GM19468 (cell line): ENCODE results near the gene FMN1.
"Not testable (repeated sequence)": the region's sequence is repeated elsewhere in the genome, so short reads cannot be mapped to it uniquely, and the experiment has no call there.

Source experiments
- ATAC-seq: cut with Tn5 transposase; IDR thresholded peaks from one replicate; pipeline ENCODE4 v1.9.1; 2021; ENCODE audit warnings: mild to moderate bottlenecking, moderate library complexity, moderate number of reproducible peaks; ENCODE audit not compliant: unreplicated experiment; ENCODE audit errors: extremely low read depth

Gene FMN1

DNA sequence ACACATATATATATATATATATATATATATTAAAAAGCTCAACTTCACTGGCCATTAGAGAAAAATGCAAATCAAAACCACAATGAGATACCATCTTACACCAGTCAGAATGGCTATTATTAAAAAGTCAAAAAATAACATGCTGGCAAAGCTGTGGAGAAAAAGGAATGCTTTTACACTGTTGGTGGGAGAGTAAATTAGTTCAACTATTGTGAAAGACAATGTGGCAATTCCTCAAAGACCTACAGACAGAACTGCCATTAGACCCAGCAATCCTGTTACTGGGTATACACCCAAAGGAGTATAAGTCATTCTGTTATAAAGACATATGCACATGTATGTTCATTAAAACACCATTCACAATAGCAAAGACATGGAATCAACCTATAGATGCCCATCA, 244.5 kb downstream of the FMN1 start:
- not testable (repeated sequence) for ATAC-seq

DNA sequence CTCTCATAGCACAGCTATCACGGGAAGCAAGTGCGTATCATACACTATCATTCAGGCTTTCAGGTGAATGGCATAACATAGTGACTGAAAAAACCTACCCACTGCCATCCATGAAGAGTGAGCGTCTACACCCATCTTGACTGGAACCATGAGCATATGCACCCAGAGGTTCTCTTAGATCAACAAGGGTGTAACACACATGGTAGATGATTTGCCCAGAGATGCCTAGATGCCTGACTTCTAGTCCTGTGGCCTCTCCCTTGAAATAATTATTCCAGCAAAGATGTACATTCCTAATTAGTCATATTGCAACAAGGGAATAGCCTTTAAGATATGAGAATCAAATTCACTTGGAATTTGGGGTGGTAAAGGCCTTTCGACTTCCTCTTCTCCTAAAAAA, 248.3 kb downstream of the FMN1 start:
- ATAC-seq: no peak

DNA sequence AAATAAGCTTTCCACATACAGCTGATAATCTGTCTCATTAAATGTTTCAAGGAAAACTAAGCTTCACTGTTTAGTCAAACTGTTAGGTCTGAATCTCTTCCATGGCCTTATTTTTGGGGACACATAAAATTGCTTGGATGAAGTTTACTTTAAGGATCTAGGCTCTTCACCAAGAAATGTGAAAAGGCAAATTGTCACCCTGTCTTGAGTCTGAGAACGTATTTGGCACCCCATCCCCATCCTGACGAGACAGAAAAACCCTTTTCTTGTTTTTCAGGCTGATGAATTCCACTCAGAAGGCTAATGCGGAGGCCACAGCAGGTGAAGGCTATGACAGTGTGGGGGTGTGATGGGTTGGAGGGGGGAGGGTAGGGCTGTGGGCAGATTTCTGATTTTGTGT, 250.1 kb downstream of the FMN1 start:
- ATAC-seq: no peak

DNA sequence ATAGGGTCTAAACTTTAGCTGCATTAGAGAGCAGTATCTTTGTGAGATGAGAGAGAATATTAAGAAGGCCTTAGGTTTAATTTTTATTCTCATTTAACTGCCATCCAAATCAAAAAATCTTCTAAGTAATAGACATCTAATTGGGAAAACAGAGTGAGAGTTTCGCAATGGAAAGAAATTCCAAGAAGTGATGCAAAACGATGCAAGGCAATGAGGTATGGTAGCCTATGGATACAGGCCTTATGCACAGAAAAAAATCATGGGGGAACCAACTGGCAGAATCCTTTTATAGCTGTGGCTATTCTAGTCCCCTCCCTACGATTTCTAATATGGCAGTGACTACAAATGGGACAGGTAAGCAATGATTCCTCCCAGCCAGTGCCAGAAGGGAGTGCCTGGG, 250.8 kb downstream of the FMN1 start:
- ATAC-seq: no peak

DNA sequence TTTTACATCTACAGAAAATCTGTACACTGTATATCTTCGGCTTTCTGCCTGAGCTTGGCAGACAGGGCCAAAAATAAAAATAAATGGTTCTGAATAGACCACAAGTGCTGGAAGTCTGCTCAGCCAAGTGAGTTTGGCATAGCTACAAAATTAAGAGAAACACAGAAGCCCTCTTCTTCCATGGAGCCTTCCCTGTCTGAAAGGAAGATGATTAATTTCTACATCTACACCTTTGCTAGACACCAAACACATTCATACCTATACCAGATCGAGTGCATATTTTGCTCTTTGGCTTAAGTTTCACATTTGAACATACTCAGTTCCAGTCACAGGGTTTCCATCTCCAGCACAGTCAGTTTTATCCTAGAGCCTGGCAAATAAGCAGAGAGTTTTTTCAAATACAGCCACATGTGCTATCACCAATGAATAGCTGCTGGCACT, 252.1 kb downstream of the FMN1 start:
- ATAC-seq: no peak

DNA sequence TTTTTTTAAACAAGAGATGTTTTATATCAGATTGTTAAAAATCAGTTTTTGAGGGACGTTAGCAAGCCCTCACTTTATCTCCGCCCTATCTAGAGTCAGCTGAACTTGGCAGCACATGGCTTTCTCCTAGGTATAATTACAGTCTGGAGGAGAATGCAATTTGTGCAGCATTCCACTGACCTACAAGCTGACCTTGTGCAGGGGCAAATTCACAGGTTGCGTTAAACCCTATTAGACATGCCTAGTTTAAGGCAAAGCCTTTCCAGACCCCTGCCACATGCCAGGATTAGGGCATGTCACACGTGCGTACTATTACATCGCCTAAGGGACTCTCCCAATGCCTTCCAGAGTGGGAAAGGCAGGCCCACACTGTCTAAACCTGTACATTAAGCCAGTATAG, 252.7 kb downstream of the FMN1 start:
- ATAC-seq: no peak

DNA sequence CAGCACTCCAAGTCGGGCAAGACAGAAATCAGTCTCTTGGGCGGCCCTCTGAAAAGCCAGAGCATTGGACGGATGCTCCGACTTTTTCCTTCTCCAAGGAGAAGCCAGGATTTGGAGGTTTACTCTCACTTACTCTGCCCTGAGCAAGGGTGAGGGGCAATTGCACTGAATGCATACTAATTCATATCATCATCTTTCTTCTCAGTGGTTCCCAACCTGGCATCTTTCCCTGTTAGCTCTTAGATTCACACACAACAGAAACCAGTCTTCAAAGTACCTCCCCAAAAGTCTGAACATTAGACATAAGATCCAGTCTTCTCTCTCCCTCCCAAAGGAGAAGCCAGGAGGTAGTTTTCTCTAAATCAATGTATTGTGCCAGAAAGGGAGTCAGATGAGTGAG, 257.5 kb downstream of the FMN1 start:
- ATAC-seq: no peak

DNA sequence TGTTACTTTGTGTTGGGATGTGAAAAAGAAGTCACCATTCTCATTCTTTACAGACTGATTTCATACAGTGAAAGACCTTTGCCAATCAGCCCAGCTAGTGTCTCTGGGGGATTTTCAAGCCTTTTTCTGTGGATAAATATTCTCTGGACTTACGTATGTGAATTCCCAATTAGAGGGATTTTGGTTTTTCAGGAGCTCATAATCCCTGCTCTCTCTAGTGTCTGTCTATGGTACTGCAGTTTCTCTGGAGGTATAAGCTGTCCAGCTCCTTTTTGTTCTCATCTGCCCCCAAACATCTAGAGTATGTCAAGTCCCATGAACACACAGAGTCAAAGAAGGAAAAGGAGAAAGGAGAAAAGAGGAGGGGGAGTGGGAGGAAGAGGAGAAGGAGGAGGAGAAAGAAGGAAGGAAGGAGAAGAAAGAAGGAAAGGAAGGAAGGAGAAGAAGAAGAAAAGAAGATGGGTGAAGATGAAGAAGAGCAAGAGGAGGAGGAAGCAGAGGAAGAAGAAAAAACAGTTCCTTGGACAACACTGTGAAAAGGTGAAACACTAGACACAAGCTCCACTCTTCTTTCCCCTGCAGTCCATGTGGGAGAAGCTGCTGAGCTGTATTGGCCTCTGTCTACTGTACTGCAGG, 258.1 kb downstream of the FMN1 start:
- ATAC-seq: no peak

DNA sequence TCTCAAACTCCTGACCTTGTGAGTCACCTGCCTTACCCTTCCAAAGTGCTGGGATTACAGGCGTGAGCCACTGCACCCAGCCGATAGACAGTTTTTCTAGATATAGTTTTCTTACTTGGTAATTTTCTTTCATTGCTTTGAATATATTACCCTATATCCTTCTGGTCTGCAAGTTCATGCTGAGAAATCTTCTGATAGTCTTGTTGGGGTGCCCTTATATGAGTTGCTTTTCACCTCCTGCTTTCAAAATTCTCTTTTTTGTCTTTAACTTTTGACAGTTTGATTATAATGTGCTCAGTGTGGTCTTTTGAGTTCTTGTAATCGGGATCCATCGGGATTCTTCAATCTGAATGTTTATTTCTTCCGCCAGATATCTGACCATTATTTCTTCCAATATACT, 259.4 kb downstream of the FMN1 start:
- ATAC-seq: no peak

DNA sequence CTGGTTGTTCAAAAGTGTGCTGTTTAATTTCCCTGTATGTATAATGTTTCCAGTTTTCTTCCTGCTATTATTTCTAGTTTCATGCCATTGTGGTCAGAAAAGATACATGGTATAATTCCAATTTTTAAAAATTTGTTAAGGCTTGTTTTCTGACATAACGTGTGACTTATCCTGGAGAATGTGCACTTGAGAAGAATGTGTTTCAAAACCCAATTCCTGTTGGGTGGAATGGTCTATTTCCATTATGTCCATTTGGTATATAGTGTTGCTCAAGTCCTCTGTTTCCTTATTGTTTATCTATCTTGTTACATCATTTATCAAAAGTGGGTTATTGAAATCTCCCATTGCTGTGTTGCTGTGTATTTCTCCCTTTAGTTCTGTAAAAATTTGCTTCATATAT, 261.3 kb downstream of the FMN1 start:
- ATAC-seq: no peak

DNA sequence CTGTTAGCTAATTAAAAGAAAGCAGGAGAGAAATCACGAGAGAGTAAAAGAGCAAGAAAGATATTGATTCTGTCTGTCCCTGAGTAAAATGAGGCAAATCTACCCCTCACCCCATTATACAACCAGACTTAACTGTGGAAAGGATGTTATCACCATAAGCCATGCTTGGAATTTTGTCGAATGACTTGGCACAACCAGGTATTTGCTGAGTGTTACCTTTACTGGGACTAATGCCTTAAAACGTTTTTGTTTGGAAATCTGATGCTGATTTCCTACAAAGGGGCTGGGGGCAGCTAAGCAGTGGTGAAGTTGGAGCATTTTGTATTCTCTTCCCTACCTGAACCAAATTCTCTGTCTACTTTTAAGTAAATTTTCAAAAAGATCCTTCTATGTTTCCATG, 265.6 kb downstream of the FMN1 start:
- no peak for ATAC-seq

DNA sequence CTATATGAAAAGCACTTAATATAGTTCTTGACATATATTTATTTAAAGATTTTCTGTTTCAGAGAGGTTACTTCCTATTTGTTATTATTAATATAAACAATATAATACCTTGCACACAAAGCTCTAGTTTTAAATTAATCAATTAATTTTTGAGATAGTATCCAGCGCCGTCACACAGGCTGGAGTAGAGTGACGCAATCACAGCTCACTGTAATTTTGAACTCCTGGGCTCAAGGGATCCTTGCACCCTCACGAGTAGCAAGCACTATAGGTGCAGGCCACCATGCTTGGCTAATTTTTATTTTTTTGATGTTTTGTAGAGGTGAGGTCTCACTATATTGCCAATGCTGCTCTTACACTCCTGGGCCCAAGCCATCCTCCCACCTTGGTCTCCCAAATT, 267.4 kb downstream of the FMN1 start:
- ATAC-seq: no peak

DNA sequence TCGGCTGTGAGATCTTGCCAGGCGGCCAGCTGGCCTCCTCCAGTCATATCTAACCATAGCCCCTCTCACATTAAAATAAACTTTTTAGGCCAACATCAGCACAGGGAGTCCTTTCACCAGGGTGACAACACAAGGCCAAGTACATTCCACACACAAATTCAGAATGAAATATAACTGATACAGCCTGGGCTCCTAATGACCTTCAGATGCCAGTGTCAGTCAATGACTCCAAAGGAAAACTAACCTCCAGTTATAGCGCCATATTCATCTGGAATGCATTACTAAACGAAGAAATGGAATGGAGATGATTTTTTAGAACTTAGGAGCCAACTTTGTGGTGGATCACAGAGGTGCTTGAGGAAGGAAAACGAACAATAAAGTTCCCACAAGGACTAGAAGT, 271.3 kb downstream of the FMN1 start:
- no peak for ATAC-seq

DNA sequence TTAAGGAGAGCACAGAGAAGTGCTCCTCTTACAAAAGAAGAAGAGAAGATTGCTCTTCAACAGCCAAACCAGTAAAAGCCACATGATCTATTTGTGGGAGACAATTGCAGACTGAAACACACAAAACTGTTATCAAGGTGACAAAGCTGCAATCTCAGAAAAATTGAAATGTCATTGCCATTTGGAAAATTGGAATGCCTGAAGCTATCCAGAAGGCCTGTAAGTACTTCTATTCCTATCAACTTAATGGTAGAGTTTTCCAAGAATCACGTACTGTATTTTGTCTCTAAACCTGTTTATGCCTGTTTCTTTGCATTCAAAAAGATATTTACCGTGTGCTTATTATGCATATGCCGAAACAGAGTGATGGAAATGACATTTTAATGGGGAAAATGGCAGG, 272.0 kb downstream of the FMN1 start:
- no peak for ATAC-seq

DNA sequence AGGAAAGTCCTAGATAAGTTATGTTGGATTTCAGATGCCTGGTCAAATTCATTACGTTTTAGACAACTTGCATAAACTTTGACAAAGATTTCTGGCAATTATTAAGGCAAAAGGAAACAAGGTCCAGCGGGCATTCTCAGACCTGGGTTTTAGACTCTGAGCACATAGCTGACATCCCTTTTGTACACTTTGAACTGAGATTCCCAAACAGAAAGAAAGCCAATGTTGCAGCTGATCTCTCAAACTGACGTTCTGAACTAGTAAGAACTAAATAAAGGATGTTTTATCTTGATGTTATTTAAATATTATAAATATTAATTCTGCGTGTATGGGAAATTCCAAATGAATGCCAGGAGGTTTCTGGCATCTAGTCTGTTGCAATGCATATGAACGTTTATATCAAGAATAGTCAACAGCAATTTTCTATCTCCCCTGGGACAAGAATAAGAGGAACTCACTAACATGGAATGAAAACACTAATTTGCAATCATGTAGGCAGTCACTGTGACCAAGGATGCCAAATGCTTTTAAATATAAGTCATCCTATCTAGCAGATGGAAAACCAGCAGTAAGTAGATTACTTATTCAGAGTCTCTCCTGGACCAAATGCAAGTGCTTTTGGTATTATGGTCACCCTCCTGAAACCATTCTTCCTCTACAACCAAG, 274.6 kb downstream of the FMN1 start:
- no peak for ATAC-seq

DNA sequence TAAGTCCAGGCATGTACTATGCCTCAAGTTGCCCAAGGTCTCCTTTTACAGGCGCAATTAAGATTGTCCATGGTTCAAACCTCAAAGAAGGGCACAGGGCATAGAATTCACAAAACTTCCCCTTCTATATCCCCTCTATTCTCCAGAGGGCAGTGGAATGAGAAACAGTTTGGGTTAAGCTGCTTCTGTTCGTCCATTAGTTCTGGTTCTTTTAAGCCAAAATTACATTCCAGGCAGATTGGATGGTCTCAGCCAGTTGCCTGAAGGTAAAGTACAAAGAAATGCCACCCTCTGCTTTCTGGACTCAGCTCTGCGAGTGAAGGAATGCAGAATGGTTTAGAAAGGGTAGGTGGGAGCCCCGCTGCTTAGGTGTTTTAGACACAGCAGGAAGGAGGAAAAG, 276.0 kb downstream of the FMN1 start:
- ATAC-seq: no peak

DNA sequence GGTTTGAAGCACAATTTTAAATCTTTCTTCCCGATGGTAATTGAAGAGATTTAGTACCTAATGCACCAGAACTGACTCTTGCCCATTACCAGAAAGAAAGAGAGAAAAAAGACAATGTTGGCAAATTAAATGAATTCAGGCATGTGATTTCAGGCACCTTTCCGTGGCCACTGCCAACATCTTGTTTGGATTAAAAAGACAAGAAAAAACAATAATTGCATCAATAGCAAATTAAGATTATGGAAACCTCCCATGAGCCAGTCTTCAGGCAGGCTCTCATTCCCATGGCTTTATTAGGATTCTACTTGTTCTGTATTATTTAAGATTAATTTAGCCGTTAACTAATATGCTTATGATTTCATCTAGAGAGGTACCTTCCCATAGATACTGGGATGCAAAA, 283.7 kb downstream of the FMN1 start:
- no peak for ATAC-seq

DNA sequence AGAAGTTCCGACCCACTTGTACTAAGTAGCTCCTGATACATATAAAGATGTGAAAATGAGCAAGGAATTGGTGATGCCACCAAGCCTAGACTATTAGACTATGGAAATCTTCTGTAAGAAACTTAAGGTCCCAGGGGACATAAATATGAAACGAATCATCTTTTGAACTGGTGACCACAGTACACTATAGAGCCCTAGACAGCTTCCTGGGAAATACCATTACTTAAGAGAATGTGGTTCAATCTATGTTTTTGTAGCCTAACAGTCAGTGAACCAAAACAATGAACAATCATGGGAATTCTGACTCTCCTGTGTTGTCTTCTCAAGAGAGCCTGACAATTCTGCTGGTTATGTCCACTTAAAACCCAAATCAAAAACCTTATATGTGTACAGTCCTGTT, 285.1 kb downstream of the FMN1 start:
- no peak for ATAC-seq

DNA sequence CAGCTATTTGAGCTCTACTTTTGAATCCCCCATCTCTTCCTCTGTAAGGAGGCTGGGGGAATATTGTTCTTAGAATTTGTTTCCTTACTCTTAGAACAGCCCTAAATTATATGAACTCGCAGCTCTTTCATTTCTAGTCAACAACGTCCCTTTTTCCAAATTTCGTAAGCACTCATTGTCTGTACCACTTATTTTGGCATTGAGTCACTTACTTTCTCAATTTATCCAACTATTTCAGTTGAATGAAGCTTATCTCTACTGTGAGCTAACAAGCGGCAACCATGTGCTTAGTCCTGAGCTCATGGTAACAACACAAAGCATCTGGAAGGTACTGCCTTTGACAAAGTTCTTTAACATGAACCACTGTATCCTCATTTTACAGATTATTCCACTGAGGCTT, 285.6 kb downstream of the FMN1 start:
- no peak for ATAC-seq

DNA sequence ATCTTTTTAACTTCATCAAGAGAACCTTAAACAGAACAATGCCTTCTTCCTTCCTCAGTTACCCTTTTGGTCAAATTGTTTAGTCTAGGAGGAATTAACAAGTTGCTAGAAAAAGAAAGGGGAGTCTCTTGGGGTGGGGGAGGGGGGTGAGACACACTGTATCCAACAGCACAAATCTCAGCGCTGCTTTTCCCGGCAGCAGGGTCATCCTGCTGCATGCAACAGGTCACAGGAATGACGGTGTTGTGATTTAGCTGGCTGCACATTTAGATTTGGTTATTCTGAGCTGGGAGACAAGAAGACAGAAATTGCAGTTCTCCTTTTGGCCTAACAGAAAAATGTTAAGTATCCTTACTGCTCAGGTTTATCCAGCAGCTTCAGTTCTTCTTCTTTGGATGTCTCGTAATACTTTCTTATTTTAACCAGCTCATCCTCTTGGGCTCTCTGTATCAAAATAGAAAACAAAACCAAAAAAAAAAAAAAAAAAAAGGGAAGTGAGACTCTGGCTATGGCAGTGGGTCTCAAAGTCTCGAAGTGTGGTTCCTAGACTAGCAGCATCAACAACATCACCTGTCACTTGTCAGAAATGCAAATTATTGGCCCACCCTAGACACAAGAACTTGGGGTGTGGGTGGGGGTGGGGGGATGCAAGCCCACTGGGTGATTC, 286.2 kb downstream of the FMN1 start:
- ATAC-seq: peak; percentile 65

DNA sequence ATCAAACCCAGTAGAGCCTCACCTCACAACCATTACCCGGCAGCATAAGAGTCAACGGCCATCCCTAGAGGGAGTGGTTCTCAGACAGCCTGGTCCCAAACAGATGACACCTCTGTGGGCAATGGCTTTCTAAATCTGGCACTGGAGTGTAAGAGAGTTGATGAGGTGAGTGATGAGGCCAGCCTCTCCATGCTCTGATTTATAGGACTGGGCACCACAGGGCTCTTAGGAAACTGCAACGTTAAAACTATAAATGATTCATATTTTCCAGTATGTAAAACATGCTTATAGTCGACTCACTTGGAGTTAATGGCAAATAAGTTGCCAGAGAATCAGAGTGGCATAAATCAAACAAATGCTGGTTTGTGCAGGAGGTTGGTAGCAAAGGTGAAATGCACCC, 289.0 kb downstream of the FMN1 start:
- ATAC-seq: no peak

DNA sequence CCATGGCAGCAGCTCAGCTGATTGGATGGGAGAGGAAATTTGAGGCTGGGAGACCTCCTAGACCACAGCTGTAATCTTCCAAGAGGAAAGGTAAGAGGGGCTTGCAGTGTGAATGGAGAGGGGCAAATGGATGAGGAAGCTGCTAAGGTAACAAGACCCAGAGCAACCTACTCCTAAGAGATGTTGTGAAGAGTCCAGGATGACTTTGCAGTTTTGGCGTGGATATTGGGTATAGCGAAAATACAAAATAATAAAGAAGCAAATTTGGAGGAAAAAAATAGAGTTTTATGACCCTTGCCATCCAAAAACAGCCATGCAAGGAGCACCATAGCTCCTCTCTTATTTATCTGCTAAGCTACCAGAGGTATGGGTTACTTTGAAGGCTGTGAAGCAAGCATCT, 290.1 kb downstream of the FMN1 start:
- ATAC-seq: no peak
